ENCODE measurements around the gene GPC6.

Gene GPC6

GRCh38 chr13:93521307-93521706 is 294.7 kb downstream of the GPC6 start:
- no peak for DNase-seq

DNA sequence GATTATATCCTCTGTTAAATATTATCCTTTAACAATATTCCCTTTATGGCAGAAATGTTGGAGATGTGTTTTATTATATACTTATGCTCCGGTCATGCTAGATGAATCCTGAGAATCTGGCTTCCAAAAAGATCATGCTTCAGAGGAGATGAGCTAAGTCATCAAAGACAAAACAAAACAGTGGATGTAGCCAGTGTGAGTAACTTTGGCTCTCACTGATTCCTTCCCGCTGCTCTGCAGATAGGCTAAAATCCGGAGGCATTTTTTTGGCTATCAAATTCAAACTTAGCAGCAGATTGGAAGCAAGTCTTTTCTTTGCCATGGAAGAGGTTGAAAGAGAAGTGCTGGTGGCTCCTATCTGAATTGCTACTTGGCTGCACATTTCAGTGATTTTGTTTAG is 295.9 kb downstream of the GPC6 start:
- no peak for DNase-seq

DNA sequence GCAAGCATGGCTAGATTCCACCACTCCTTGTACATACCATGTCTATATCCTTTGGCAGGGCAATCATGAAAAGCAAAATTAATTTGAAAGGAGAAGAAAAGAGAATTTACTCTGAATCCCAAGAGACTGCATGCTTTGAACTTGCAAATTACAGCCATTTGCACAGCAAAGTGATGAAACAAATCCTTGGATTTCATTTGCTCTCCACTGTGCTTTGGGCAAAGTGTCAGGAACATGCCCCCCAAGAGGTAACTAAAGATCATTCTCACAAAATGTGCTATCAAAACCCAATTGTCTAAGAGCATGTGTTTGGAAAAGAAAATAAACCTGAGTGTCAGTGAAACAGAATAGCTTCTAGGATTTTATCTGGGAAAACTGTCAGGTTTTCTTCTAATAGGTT is 298.5 kb downstream of the GPC6 start:
- DNase-seq = no peak

GRCh38 chr13:93527748-93528297 is 301.2 kb downstream of the GPC6 start:
- DNase-seq = no peak

GRCh38 chr13:93529961-93530360 is 303.4 kb downstream of the GPC6 start:
- DNase-seq = no peak

- DNase-seq = no peak
Measured at GRCh38 chr13:93534181-93534700, 307.6 kb downstream of the GPC6 start.

- DNase-seq = no peak
Measured at GRCh38 chr13:93535251-93535650, 308.6 kb downstream of the GPC6 start.

GRCh38 chr13:93539914-93540313 is 313.3 kb downstream of the GPC6 start:
- DNase-seq = no peak

GRCh38 chr13:93547886-93548285 is 321.3 kb downstream of the GPC6 start:
- DNase-seq = no peak

DNA sequence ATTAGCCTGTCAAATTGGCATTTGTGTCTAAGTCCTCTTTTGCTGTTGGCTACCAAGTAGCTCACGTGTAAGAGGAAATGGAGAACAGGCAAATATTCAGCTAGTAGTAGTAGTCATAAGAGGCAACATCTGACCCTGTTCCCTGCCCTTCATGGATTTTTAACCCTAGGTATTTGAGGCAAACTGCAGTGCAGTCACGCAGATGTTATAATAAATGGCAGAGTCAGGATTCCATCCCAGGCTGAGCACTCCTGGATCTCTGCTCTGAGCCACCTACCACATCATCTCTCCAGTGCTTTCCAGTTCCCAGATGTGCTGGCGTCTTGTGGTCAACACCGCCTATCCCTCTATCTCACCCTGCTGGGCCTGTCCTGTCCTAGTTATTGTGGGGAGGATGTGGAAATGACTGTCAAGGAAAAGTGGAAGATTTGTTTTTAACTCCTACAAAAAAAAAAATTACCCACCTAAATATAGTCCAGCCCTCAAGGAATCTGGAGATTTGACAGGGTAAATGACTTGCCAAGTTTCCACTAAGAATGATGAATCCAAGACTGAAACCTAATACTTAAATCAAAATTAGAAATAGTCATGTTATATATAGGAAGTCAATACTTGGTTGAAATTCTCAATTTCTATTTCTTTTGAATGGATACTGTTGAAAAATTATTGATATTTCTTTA is 322.9 kb downstream of the GPC6 start:
- DNase-seq = no peak

DNA sequence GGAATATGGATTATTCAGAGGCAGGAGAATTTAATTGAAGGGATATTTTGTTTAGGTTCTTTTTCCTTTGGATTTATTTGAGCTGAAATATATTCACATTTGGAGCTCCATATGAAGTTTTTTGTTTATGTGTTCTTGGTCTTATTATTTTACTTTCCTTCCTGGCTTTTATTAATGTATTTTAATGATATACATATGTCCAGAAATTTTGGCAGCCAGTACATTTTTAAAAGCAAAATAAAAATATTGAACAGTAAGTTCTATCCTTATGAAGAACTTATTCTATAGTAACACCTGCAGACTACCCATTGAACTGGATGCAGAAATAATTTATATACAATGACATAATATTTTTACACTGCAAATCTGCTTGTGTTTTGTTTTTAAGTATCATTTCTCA is 323.6 kb downstream of the GPC6 start:
- DNase-seq = no peak

DNA sequence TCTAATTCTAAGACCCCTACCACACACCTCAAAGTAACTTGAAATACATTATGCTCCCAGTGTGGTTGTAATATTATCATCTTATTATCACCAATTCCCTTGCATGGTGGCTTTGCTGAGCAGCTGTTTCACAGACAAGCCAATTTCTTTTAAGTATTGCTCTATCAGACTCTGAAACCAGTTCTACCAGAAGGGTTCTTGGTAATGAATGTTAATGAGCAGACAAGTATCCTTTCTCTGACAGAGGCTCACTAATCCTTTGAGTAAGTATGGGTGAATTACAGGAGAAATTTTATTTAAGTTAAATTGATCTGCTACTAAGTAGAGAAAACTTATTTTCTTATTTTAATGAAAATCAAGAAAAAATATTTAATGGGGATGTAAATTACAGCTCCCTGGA is 326.0 kb downstream of the GPC6 start:
- no peak for DNase-seq

GRCh38 chr13:93554514-93554913 is 327.9 kb downstream of the GPC6 start:
- no peak for DNase-seq

- DNase-seq = no peak
Measured at GRCh38 chr13:93558637-93559036, 332.0 kb downstream of the GPC6 start.

DNA sequence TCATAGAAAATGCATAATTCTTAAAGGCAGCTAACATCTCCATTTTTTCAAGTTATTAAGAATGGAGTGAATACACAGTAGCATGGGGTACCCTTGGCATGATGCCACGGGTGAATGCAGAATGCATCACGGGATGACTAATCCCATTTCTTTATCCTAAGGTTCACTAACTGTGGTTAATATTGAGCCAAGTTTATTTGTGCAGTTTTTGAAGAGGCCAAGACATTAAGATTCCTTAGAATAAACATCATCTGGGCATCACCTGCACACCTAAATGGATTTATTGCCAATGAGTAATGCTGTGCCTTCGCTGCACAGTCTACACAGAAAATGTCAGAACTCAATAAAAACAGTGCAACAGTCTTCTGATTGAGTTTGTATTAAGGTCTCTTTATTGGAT is 333.1 kb downstream of the GPC6 start:
- no peak for DNase-seq

DNA sequence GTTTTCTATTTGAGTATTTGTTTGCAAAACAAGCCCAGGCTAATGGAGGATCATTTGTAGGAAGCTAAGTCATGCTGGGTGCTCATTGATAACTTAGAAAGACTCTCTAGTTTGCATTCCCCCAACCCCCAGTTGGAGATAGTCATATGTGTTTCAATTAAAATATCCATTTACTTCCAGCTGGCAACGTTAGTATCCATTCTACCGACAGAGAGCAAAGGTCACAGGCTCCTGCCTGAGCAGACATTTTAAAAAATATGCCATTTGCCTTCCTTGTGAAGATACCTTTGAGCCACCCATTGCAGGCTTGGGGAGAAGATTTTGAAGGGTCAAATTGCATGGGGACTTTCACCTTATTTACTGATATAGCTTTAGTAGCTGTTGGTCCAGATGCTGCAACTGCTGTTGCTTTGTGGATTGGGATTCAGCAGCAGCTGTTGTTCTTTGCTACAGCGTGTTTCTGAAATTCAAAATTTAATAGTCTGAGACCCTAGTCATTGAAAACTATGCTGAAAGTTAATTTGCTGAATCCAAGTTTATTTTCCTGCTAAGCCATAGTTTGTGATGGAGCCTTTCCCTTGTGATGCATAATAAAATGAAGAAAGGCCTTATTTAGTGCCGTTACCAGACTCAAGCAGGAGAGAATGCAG is 335.1 kb downstream of the GPC6 start:
- no peak for DNase-seq

GRCh38 chr13:93562676-93563075 is 336.1 kb downstream of the GPC6 start:
- no peak for DNase-seq

- DNase-seq = no peak
Measured at GRCh38 chr13:93577105-93577504, 350.5 kb downstream of the GPC6 start.

- DNase-seq = no peak
Measured at GRCh38 chr13:93589788-93590187, 363.2 kb downstream of the GPC6 start.

GRCh38 chr13:93603043-93603442 is 376.4 kb downstream of the GPC6 start:
- no peak for DNase-seq

- no peak for DNase-seq
Measured at GRCh38 chr13:93614776-93615175, 388.2 kb downstream of the GPC6 start.

DNA sequence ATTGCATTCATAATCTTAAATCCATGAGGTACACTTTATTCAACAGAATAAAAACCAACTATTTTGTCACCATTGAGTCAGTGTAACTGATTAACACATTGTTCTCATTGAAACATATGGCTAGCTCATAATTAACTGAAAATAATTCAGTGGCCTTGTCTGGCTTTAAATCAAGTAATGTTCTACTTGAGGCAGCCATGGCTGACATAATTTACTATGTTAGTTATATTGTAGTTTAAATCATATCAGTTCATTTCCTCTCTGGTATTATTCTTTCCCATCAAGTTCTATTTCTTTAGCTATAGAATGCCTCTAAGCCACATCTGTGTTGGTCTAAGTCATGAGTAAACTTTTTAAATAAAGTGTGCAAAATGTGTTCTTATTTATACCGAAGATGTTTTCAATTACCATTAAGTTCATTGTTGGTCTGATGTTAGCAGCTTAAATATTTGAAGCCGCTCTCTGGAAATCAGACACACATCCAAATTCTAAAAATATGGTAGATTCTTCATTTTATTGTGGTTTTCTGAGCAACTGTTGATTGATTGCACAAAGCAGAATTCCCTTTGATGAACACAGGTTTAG is 393.7 kb downstream of the GPC6 start:
- DNase-seq = no peak

DNA sequence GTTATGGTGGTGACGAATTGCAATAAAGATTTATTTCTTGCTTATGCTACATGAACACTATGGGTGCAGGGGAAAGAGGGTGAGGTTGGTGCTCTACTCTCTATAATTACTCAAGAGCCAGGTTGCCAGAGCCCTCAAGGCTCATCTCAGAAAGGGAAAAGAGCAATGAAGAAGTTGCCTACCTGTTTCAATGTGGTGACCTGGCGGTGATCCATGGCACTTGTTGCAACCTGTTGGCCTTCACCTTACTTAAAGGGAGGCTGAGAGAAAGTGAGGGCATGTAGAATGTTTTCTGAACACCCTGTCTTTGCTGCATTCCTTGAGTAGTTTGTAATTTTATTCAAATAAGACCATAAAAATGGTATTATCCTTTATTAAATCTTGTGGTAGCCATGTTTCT is 394.4 kb downstream of the GPC6 start:
- no peak for DNase-seq

DNA sequence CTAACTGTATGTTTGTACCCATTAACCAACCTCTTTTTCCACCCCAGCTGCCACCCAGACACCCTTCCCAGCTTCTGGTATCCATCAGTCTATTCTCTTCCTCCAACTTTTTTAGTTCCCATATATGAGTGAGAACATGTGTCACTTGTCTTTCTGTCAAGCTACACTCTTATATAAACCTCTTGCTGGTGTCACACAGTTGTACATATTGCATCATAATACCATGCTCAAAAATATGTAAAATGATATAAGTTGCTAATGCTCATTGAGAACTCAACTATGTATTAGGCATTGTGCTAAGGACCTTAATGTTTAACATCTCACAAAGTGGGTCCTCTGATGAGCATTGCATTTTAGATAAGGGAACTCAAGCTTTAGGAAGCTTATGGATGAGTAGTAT is 395.4 kb downstream of the GPC6 start:
- DNase-seq = no peak
